Coronary artery (tissue), 2 donors: ENCODE measurements around the gene SLC35F1.

Source experiments
- DNase-seq: peaks from one replicate; pipeline ENCODE4 v3.0.0-alpha.2; 2017; ENCODE audit warnings: low spot score
- H3K27ac ChIP-seq, 2 donors: fragments of 200-600 bp; sonication (generic); one replicate each; pipeline ENCODE4 v1.5.1; 2016 to 2019
- H3K4me3 ChIP-seq: fragments of 200-600 bp; sonication (generic); 2 replicates; pipeline ENCODE4 v1.5.1; 2016; ENCODE audit warnings: mild to moderate bottlenecking, moderate library complexity
- CTCF ChIP-seq: fragments of 200-600 bp; sonication (generic); IDR thresholded peaks from one replicate; pipeline ENCODE4 v1.5.1; 2019; ENCODE audit warnings: antibody characterized with exemption

Gene SLC35F1

GRCh38 chr6:118297821-118298220 lies 390.8 kb downstream of the SLC35F1 start:
- DNase-seq, result no peak
- Histone ChIP-seq H3K4me3 (no peak overlapping the region), H3K27ac (peak overlapping the region; percentile 70 to 71)
- no peak for TF ChIP-seq CTCF

- Histone ChIP-seq H3K27ac (peak overlapping the region; percentile 70 to 71), H3K4me3 (no peak overlapping the region)
- no peak for TF ChIP-seq CTCF
- no peak for DNase-seq
Measured at GRCh38 chr6:118298476-118299427, 391.7 kb downstream of the SLC35F1 start.

GRCh38 chr6:118299457-118299856 lies 392.4 kb downstream of the SLC35F1 start:
- no peak overlapping the region for H3K27ac ChIP-seq

GRCh38 chr6:118304321-118304720 lies 397.3 kb downstream of the SLC35F1 start:
- no peak for TF ChIP-seq CTCF
- H3K4me3 ChIP-seq, result no peak overlapping the region
- no peak overlapping the region for H3K27ac ChIP-seq

More at GRCh38 chr6:118299457-118299856, 392.4 kb downstream of the SLC35F1 start:
- no peak for TF ChIP-seq CTCF
- no peak overlapping the region for H3K4me3 ChIP-seq
- DNase-seq, result no peak

GRCh38 chr6:118305081-118305480 lies 398.0 kb downstream of the SLC35F1 start:
- no peak for TF ChIP-seq CTCF
- Histone ChIP-seq H3K4me3 (no peak overlapping the region), H3K27ac (no peak overlapping the region)
- DNase-seq, result no peak

More at GRCh38 chr6:118304321-118304720, 397.3 kb downstream of the SLC35F1 start:
- no peak for DNase-seq

- no peak for TF ChIP-seq CTCF
- H3K4me3 ChIP-seq, result no peak overlapping the region
- DNase-seq, result no peak
- peak overlapping the region; percentile 63 to 85 for H3K27ac ChIP-seq
Measured at GRCh38 chr6:118306392-118307238, 399.6 kb downstream of the SLC35F1 start.
